Tibial artery (tissue), 4 donors: Measurements from ENCODE around the gene LUC7L3.
"Not testable (repeated sequence)": the region's sequence is repeated elsewhere in the genome, so short reads cannot be mapped to it uniquely, and the experiment has no call there.

Experiments
- DNase-seq, 2 donors: peaks; one replicate each; pipeline ENCODE4 v3.0.0-alpha.2; 2019
- H3K27ac ChIP-seq, 2 donors: fragments of 200-600 bp; sonication (generic) in 1 of 2; 1 replicate in 1 of 2; 2 replicates in 1 of 2; pipeline ENCODE4 v1.5.1; 2018 to 2019; ENCODE audit warnings: mild to moderate bottlenecking in 1 of 2
- H3K27me3 ChIP-seq, 2 donors: fragments of 200-600 bp; sonication (generic) in 1 of 2; one replicate each; pipeline versions ENCODE4 v1.5.1 to v1.6.0; 2016 to 2019
- H3K36me3 ChIP-seq, 3 donors: fragments of 200-600 bp; sonication (generic) in 2 of 3; one replicate each; pipeline ENCODE4 v1.5.1; 2016 to 2019; ENCODE audit warnings: mild to moderate bottlenecking in 2 of 3
- H3K4me1 ChIP-seq, 4 donors: fragments of 200-600 bp; sonication (generic) in 2 of 4; 1 replicate in 3 of 4; 2 replicates in 1 of 4; pipeline ENCODE4 v1.5.1; 2016 to 2019
- H3K4me3 ChIP-seq, 2 donors: fragments of 200-600 bp; sonication (generic) in 1 of 2; 1 replicate in 1 of 2; 2 replicates in 1 of 2; pipeline ENCODE4 v1.5.1; 2018 to 2019; ENCODE audit warnings: mild to moderate bottlenecking in 2 of 2
- H3K9me3 ChIP-seq, 3 donors: fragments of 200-600 bp; sonication (generic) in 1 of 3; one replicate each; pipeline ENCODE4 v1.5.1; 2016 to 2019
- intact Hi-C: fragments of 100-400 bp; cut with DNase I; formaldehyde crosslinking; loops from one replicate; pipeline ENCODE4 v1.15.0; 2023; ENCODE audit warnings: low total_unique reads
- TF ChIP-seq, protein P1 (sequence below), 2 experiments: fragments of 200-600 bp in 1 of 2; fragments of 450-650 bp in 1 of 2; IDR thresholded peaks; one replicate each; pipeline ENCODE4 v1.5.1; 2017 to 2019; ENCODE audit warnings: antibody characterized with exemption in 2 of 2, mild to moderate bottlenecking in 1 of 2, moderate library complexity in 1 of 2

The LUC7L3 gene

DNA sequence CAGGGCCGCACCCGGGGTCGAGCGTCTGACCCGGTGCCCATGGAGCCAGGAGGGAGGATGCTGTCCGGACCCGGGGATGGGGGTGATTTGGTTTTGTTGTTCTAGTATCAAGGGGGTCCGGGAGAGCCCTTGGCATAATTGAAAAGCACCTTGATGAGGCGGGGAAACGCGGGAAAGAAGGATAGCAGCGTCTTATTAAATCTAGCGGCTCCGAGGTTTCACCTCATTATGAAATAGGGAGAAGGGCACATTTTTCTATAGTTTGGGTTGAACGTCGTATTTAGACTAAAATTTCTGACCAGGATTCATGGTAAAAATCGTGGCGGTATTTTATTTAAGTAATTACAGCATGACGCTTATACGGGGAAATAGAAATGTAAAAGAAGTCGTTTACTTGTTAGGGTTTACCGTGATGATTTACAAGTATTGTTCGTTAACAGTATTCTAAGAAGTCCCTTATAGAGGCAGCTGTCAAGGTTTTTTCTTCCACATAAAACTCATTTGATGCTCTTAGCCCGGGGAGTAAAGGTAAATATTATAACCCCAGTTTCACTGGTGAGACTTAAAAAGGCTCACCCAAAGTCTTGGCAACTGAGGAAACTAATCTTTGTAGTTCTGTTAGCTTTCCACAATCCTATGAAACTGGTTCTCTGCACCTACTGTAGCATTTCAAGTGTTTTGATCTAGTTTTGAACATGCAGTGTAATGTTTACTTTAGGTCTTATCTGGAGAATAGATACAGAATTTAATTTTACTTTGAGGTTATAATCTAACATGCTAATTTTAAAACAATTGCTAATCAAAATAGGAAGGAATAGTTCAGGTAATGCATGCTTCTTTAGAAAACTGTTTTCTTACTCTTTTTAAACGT is 756 bp downstream of the LUC7L3 start:
- intact Hi-C loops: no loop called here

DNA sequence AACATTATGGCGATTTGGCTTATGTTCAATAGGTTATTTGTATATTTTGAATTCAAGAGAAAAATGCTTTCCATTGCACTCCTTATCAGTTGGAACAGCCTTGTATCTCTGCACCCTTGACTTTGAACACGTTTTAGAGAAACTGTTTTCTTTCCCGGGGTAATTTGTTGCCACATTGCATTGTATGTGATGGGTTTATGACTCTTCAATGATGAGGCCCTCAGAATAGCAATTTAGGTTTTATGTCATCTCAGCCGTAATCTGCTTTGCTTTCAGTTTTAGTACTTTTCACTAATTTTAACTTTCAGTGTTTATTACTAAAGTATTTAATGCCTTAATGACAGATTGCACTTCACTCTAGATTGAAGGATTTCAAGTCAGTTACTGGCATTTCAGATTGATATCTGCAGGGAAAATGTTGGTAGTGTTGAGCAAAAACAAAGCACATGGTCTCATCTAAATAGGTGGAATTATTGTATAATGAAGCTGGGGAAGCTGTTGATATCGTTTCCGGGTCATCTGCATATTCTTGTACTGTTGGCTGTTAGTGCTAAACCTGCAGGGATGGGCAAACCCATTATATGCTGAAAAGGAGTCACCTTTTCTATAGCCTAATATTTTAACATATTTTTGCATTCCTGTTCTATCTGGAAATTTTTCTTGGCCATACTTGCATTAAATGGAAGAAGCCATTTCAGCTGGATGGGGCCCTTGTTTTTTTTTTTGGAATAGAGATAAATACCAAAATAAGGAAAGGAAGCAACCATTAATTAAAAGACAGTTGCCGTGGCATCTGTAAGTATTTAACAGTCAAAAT is 2.0 kb downstream of the LUC7L3 start:
- Histone ChIP-seq H3K4me3 (peak overlapping the region; percentile 61 to 88), H3K27ac (peak overlapping the region; percentile 87 to 97), H3K36me3 (no peaks in the 10 kb centered on the region), H3K27me3 (no peaks in the 10 kb centered on the region), H3K4me1 (peaks cover 3 to 62% (median 38%) of the 10 kb centered on the region in 4 donors), H3K9me3 (no peaks in the 10 kb centered on the region)
- intact Hi-C loops: no loop called here
- no peak for DNase-seq
- TF ChIP-seq, protein P1, sequence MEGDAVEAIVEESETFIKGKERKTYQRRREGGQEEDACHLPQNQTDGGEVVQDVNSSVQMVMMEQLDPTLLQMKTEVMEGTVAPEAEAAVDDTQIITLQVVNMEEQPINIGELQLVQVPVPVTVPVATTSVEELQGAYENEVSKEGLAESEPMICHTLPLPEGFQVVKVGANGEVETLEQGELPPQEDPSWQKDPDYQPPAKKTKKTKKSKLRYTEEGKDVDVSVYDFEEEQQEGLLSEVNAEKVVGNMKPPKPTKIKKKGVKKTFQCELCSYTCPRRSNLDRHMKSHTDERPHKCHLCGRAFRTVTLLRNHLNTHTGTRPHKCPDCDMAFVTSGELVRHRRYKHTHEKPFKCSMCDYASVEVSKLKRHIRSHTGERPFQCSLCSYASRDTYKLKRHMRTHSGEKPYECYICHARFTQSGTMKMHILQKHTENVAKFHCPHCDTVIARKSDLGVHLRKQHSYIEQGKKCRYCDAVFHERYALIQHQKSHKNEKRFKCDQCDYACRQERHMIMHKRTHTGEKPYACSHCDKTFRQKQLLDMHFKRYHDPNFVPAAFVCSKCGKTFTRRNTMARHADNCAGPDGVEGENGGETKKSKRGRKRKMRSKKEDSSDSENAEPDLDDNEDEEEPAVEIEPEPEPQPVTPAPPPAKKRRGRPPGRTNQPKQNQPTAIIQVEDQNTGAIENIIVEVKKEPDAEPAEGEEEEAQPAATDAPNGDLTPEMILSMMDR (IDR thresholded peaks at IDR 0.05): no peak

More for the DNA sequence above, 756 bp downstream of the LUC7L3 start:
- Histone ChIP-seq H3K4me3 (peak overlapping the region; percentile 61 to 88), H3K9me3 (no peaks in the 10 kb centered on the region), H3K27me3 (no peaks in the 10 kb centered on the region), H3K4me1 (peaks cover 3 to 50% (median 35%) of the 10 kb centered on the region in 4 donors), H3K27ac (peak overlapping the region; percentile 87 to 97), H3K36me3 (no peaks in the 10 kb centered on the region)
- TF ChIP-seq, protein P1 (IDR thresholded peaks at IDR 0.05): peak in 1 of 2 experiments; percentile 2
- no peak for DNase-seq

DNA sequence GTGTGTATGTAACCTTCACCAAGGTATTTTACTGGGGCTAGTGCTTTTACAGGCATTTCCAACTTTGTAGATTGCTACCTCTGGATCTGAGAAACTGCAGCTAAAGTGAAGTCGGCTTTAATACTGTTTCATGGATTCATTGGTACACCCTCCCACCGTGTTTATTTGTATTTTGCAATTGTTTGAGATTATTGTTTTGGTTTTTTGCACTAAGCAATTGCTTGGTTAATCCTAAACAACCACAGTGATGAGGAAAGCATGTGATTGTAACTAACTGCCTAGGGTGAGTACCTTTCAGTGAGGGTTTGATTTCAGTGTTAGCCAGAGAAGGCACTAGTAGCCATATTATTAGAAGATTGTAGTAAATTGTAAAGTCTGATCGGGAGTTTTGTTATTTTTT is 3.3 kb downstream of the LUC7L3 start:
- H3K36me3 ChIP-seq: no peaks in the 10 kb centered on the region
- intact Hi-C loops: no loop called here
- H3K4me3 ChIP-seq: no peak overlapping the region
- H3K27me3 ChIP-seq: no peaks in the 10 kb centered on the region
- DNase-seq: no peak
- H3K9me3 ChIP-seq: no peaks in the 10 kb centered on the region
- TF ChIP-seq, protein P1 (IDR thresholded peaks at IDR 0.05): no peak
- H3K4me1 ChIP-seq: peaks cover 3 to 76% (median 50%) of the 10 kb centered on the region in 4 donors
- H3K27ac ChIP-seq: no peak overlapping the region

DNA sequence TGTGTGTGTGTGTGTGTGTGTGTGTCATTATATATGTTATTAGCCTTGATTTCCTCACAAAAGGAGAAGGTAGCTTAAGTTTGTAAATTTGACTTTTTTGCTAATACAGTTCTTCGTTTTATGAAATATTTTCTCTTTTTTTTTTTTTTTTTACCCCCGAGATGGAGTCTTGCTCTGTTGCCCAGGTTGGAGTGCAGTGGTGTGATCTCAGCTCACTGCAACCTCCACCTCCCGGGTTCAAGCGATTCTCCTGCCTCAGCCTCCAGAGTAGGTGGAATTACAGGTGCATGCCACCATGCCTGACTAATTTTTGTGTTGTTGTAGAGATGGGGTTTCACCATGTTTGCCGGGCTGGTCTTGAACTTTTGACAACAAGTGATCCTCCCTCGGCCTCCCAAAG is 5.2 kb downstream of the LUC7L3 start:
- H3K36me3 ChIP-seq, H3K27me3 ChIP-seq, intact Hi-C loops, H3K27ac ChIP-seq, H3K4me3 ChIP-seq, H3K9me3 ChIP-seq, DNase-seq: not testable (repeated sequence)
- peaks cover 3 to 90% (median 57%) of the 10 kb centered on the region in 4 donors for H3K4me1 ChIP-seq

DNA sequence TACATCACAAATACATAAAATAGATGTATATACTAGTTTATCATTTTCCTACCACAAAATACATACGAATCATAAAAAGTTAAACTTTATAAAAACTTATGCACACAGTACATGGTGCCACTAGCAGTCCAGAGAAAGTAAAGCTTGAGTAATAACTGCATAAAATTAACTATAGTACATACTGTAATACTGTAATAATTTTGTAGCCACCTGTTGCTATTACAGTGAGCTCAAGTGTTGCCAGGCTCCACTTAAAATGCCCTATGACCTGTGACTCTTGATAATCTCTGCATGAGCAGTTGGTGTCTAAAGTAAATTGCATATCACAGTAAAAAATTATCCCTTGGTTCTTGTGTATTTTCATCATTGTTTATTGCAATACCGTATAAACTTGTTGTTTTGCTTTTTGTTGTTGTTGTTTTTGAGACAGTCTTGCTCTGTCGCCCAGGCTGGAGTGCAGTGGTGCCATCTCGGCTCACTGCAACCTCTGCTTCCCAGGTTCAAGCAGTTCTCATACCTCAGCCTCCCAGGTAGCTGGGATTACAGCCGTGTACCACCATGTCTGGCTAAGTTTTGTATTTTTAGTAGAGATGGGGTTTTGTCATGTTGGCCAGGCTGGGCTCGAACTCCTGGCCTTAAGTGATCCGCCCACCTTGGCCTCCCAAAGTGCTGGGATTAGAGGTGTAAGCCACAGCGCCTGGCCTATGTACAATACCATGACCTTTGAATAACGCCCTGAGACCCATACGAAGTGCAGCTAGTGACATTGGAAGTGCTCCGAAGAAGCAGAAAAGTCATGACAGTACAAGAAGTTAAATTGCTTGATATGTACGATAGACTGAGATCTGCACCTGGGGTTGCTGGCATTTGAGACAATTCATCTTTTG is 6.6 kb downstream of the LUC7L3 start:
- Histone ChIP-seq H3K27me3 (no peaks in the 10 kb centered on the region), H3K36me3 (no peaks in the 10 kb centered on the region), H3K27ac (no peak overlapping the region), H3K4me1 (peaks cover 3 to 100% (median 63%) of the 10 kb centered on the region in 4 donors), H3K9me3 (no peaks in the 10 kb centered on the region), H3K4me3 (no peak overlapping the region)
- DNase-seq: no peak
- TF ChIP-seq, protein P1 (IDR thresholded peaks at IDR 0.05): no peak
- intact Hi-C loops: no loop called here
